B cell (primary cell): Measurements from ENCODE around the gene KIAA1210.

ENCODE experiments used
- EZH2 ChIP-seq: IDR thresholded peaks from 2 replicates; pipeline ENCODE4 v1.6.1; 2012; ENCODE audit warnings: borderline replicate concordance, low read depth, mild to moderate bottlenecking, moderate library complexity, low read length; ENCODE audit not compliant: insufficient read depth, poor library complexity, severe bottlenecking
- TF ChIP-seq, protein P1 (sequence below): fragments of 200-600 bp; IDR thresholded peaks from one replicate; pipeline ENCODE4 v1.8.0; 2022; ENCODE audit warnings: antibody characterized with exemption, mild to moderate bottlenecking

GRCh38 chrX:119130911-119131310 lies 3.3 kb upstream of the KIAA1210 start:
- TF ChIP-seq, protein P1, sequence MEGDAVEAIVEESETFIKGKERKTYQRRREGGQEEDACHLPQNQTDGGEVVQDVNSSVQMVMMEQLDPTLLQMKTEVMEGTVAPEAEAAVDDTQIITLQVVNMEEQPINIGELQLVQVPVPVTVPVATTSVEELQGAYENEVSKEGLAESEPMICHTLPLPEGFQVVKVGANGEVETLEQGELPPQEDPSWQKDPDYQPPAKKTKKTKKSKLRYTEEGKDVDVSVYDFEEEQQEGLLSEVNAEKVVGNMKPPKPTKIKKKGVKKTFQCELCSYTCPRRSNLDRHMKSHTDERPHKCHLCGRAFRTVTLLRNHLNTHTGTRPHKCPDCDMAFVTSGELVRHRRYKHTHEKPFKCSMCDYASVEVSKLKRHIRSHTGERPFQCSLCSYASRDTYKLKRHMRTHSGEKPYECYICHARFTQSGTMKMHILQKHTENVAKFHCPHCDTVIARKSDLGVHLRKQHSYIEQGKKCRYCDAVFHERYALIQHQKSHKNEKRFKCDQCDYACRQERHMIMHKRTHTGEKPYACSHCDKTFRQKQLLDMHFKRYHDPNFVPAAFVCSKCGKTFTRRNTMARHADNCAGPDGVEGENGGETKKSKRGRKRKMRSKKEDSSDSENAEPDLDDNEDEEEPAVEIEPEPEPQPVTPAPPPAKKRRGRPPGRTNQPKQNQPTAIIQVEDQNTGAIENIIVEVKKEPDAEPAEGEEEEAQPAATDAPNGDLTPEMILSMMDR, result no peak
- TF ChIP-seq EZH2, result no peak
